EH (cell line): Measurements from ENCODE around the gene SH2B3.
"Not testable (repeated sequence)": the region's sequence is repeated elsewhere in the genome, so short reads cannot be mapped to it uniquely, and the experiment has no call there.

ENCODE experiments used
- DNase-seq: peaks from one replicate; pipeline ENCODE4 v3.0.0-alpha.2; 2015; ENCODE audit warnings: low read depth

SH2B3 gene

DNA sequence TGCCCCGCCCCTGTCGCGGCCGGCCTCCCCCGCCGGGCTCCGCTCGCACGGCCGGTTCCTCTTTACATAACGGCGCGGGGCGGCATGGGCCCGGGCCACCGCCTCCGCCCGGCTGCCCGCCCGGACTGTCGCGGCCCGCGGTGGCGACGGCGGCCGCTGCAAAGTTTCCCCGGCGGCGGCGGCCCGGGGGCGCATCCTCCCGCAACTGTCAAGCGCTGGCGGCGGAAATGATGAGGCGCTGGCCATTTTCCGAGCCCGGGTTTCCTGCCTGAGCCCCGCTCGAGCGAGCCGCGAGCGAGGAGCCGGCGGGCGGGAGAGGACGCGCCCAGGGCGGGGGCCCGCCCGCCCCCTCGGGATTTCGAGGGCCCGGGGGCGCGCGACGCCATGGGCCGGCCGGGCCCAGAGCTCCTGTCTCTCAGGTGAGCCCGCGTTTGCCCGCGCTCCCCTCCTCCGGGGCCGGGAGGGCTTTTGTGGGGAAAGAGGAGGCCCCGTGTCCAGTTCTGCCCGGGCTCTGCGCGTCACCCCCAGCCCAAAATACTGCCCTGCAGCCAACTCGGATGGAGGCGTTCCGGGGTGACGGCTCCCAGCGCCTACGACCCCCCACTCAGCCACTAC lies at the start of gene SH2B3:
Gene SH2B3, plus strand, starts transcription at position 65 of the 615 bp plus-strand sequence. CDS start 12,223 bp downstream, outside the sequence.
- DNase-seq = peak; percentile 78

DNA sequence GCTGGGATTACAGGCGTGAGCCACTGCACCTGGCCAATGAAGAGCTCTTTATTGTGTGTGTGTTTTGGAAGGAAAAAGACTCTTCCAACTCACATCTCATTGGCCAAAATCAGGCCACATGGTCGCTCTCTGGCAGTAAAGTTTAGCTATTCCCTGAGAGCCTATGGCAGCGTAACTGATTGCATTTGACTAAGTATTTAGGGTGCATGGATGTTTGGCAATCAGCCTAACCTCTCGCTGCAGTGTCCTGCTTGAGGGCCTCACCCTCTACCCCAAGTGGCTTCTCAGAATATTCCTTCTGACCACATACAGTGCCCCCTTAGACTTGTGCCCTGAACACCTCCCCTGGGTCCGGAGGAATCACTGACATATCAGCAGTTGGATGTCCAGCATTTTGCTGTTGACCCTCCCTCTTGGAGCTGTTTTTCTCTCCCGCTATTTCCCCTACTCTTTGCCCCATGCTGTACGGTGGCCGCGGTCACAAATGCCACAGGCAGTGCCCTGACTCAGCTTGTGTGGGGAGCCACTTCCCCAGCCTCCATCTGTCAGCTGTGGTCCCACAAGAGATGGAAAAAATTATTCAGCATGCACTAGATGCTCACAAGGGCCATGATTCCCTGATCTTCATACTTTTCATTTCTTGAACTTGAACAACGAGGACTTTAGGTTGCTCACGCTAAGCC lies 46.4 kb upstream of the SH2B3 start:
- peak; percentile 36 for DNase-seq

DNA sequence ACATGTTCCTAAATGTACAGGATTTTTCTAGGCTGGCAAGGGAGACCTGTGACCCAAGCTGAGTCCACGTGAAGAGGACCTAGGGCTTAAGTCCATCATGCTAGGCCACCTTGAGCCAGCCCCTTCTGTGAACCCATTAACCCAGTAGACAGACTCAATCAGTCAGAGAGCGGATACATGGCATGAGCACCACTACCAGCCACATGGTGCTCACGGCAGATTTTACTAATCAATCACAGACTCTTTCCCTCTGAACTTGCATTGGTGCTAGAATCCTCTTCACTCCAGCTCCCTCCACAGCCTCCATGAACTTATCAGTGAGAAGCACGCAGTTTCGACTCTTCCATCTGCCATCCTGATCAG lies 45.8 kb upstream of the SH2B3 start:
- DNase-seq = no peak

DNA sequence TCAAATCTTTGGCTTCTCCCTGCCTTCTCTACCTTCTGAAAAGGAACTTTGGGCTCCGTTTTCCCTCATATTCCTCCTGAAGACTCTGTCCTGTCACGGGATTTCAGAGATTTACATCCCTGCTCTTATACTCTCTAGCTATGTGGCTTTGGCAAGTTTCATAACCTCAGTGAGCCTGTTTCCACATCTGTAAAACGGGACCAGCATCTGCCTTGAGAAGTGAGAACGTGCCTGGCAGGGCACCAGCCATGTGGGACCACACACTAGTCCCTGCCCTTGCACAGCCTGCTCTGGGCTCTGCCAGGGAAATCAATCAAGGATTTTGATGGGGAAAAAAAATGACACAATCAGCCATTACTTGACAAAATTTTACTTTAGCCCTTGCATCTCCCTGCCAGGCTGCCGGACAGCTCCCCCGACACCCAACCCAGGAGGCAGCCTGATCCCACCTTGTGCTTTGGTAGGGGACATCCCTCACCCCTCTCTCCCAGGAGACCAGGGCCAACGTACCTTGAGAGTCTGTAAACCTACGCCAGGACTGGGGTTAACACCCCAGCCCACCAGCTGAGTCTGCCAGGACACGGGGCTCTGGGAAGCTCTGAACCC lies 45.3 kb upstream of the SH2B3 start:
- DNase-seq = no peak

DNA sequence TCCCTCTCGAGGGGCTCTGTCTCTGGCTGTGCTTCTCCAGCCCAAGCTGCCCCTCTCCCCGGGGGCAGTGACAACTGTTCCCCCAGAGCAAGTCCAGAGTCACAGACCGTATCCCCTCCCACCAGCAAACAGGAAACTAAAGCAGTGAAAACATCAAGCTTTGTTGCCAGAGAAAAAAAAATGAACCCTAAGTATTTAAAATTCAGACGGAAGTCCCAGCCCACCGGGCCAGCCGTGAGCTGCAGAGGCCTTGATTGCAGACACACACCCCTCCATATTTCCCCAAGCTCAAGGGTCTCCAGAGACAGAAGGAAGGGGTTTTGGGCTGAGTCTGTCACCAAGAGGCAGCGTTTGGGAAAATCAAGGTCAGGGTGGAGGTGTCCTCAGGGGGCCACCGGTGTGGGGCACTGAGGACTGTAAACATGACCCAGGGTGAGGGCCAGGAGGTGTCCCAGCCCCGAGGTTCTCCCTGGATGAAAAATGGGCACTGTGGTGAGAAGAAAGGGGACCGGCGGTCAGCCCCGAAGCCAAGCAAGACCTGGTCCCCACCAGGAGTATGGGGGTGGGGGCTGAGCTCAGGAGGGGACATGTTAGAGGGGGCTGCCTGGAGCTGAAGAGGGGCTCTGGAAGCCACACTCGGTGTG lies 44.5 kb upstream of the SH2B3 start:
- DNase-seq = no peak

DNA sequence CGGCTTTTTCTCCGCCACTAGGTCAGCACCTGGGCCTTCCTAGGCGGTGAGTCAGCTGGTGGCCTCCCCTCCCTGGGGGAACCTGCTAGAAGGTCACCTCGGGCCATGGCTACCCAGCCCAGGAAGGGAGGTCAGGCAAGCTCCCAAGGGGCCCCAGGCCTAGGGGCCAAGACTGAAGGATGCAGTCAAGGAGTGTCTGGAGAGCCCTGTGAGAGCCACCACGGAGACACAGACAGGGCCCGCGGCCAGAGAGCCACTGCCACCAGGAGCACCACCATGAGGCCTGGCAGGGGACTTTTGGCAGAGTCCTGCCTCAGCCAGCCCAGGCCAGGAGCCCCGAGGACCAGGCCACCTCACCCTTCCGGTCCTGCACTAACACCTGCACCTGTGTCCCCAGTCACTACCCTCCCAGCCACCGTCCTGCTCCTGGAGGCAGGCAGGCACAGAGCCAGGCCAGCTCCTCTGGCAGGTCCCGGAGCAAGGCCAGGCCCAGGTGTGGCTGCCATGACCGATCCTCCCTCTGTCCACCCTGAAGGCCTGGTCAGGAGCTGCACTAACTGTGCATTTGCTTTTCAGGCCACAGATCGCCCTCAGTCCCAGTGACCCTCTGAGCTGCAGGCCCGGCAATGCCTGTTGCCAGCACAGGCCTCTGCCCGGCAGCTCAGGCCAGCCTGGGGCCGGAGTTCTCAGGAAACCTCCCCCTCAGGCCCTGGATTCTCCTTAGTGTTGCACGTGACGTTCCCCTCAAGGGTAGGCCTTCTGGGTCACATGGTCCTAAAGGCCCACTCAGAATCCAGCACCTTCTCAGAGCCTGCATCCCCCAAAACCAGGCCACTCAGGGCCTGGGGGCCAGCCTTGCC lies 43.8 kb upstream of the SH2B3 start:
- DNase-seq = no peak

DNA sequence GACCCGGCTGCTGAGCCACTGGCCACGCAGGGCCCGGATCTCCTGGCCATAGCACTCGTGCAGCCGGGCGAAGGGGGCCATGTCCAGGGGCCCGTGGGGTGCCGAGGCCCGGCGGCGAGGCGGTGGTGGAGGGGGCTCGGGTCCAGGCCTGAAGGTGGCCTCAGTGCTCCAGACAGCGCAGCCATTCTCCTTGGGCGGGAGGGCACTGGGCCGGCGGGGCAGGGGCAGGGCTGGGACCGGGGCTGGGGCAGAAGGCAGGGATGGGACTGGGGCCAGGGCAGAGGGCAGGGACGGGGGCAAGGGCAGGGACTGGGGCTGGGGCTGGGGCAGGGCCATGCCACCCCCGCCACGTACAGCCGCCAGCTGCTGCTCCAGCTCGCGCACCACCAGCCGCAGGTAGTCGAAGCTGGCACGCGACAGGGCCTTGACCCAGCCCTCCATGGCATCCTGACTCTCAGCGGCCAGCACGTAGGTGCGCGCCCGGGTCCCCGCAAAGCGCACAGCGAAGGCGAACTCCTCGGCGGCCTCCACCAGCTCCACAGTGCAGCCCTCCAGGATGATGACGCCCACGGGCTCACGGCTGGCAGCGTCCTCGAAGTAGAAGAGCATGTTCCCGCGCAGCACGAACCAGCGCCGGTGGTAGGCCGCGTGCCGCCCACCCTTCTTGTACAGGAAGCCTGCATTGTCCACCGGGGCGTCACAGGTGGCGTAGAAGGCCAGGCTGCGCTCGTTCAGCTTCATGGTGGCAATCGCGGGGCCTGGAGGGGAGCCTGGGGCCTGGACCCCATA lies 42.8 kb upstream of the SH2B3 start:
- DNase-seq = no peak

DNA sequence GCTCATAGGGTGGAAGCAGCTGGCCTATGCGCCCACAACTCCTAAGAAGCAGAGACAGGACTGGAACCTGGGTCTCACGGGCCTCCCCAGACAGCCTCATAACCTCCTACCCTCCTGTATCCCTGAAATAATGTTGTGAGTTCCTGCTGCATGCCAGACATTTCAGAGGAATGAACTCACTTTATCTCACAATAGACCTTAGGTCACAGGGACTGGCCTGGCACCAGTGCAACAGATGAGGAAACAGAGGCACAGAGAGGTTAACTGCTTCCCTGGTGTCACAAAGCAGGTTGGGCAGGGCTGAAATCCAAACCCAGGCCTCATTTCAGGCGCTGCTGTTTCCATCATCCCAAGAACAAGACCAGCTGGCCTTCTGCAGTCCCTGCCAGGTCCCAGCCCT lies 42.1 kb upstream of the SH2B3 start:
- peak; percentile 68 for DNase-seq

DNA sequence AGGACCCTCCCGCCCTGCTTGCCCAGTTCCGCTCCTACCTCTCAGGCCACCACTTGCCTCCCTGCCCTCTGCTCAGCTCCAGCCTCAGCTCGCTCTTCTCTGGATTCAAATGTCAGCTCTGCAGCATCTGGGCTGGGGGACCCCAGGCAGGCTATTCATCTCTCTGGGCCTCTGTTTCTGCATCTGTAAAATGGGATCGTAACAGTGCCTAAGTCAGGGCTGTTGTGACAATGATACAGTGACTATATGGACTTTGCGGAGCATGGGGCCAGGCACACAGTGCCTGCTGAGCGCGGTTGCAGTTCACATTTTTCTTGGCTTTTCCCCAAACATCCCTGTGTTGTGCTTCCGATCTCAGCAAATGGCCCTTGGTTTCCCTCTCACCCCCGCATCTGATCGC lies 39.6 kb upstream of the SH2B3 start:
- DNase-seq = no peak

DNA sequence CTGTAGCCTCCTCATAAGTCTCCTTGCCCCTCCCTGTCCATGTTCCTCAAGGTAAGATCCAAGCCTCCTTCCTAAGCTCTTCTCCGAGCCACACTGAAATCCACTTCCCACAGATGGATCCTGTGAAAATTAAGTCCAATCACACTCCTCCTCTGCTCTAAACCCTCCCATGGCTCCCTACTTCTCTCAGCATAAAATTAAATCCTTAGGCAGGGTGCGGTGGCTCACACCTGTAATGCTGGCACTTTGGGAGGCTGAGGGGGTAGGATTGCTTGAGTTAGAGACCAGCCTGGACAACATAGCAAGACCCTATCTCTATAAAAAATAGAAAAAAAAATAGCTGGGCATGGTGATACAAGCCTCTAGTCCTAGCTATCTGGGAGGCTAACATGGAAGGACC lies 39.1 kb upstream of the SH2B3 start:
- DNase-seq = no peak

DNA sequence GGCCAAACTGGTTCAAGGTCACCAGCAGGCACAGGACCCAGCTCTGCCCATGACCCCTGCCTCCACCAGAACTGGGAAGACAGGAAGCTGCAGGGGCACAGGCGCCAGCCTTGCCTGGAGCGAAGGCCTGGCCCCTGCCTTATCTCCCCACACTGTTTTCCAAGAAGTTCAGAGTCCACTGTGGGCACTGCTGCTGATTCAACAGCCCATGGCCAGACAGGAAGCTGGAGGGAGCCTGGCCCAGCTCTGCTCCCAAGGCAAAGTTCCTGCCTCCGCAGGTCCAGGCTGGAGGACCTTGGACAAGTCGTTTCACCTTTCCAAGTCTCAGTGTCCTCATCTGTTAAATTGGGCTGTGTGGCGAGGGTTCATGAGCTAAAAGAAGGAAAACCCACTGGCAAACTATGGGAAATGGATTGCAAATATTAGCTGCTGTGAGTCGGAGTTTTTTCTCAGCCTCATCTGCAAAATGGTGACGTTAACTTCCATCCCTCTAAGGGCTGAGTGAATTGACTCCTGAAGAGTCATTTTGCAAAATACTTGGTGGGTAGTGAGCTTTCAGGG lies 38.0 kb upstream of the SH2B3 start:
- peak; percentile 29 for DNase-seq

DNA sequence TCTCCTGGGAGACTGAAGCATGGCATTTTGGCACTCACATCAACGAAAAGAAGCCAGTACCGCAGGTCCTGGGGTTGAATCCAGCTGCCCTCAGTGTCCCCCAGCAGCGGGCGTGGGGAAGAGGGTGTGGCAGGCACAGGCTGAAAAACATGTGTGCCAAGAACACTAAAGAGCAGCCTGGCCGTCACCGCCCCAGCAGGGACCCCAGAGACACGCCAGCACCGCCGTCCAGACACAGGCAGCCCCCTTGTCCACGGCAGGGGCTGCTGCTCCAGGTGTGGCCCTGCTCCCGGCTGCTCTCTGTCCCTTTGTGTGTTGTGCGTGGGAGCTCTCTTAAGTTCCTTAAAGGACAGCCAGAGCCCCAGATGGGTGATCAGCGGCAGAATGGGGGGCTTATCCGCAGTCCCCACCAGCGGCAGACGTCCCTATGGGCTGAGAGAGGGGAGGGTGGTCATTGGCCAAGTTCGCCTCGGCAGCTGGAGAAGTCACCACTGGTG lies 37.4 kb upstream of the SH2B3 start:
- DNase-seq = peak; percentile 9

DNA sequence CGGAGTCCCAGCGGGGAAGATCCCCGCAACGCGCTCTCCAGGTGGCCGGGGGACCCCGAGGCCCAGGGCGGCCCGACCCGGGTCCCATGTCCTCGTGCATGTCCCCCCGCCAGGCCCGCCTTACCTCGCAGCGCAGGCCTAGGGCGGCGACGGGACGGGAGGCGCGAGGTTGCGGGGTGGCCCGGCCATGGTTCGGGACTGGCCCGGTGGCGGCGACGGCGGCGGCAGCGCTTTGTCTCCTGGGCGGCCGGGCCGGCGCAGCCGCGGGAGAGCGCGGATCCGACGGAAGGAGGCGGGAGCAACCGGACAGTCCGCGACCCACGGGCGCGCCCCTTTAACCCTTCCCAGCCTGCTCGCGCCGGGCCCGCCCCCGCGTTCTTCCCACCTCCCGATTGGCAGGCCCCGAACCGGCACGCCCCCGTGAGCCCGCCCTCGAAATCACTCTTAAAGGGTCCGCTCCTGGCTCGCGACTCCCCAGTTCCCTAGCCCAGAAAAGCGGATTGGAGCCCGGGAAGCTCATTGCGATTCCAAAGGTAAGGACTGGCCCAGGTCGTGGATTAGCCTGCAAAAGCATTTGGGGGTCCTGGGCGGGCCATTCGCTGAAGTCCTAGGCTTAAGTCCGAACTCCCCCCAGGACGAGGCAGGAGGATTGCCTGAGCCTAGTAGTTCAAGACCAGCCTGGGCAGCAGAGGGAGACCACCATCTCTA lies 36.8 kb upstream of the SH2B3 start, which contains the start of gene PHETA1:
Gene PHETA1, minus strand, starts transcription at position 308 of the 708 bp plus-strand sequence. CDS start 5,668 bp downstream, outside the sequence.
- peak; percentile 91 for DNase-seq

DNA sequence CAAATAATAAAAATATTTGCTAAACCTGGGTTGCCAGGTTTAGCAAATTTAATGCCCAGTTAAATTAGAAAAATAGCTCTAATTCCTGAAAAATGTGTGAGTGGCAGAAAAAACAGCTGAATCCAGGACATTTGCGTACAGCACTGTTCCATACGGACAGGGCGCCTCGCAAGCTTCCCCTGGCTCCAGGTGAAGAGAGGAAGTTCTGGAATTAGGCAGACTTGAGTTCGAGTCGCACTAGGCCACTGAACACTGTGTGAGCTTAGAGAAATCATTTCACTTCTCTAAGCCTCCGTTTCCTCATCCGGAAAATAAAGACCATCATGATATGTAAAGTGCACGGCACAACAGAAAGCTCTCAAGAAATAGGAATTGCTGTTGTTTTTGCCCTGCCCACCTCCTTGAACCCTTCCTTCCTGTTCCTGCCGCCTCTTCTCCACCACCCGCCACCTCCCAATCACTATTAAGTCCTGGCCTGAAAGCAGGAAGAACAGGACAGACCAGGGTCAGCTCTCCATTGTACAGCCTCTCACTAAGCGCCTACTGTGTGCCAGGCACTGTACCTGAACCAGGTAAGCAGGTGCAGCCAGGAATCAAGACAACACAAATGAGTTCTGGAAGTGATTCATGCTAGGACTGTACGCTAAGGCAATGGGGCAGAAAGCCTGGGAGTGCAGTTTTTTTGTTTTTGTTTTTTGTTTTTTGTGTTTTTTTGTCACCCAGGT lies 36.1 kb upstream of the SH2B3 start:
- DNase-seq = no peak

DNA sequence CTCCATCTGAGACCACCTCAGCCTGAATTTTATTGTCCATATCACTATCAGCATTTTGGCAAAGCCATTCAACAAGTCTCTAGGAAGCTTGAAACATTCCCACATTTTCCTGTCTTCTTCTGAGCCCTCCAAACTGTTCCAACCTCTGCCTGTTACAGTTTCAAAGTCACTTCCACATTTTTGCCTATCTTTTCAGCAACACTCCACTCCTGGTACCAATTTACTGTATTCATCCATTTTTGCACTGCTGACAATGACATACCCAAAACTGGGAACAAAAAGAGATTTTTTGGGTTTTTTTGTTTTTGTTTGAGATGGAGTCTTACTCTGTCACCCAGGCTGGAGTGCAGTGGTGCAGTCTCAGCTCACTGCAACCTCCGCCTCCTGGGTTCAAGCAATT lies 32.5 kb upstream of the SH2B3 start:
- DNase-seq = not testable (repeated sequence)

DNA sequence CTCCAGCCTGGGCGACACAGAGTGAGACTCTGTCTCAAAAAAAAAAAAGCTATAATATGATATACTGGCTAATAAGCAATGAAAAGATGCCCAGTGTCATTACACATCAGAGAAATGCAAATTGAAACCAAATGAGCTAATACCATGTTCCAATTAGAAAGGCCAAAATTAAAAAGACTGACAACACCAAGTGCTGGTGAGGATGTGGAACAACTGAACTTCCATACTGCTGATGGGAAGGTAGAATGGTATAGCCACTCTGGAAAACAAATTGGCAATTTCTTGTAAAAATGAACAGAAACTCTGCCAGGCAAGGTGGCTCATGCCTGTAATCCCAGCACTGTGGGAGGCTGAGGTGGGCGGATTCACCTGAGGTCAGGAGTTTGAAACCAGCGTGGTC lies 28.3 kb upstream of the SH2B3 start:
- no peak for DNase-seq

DNA sequence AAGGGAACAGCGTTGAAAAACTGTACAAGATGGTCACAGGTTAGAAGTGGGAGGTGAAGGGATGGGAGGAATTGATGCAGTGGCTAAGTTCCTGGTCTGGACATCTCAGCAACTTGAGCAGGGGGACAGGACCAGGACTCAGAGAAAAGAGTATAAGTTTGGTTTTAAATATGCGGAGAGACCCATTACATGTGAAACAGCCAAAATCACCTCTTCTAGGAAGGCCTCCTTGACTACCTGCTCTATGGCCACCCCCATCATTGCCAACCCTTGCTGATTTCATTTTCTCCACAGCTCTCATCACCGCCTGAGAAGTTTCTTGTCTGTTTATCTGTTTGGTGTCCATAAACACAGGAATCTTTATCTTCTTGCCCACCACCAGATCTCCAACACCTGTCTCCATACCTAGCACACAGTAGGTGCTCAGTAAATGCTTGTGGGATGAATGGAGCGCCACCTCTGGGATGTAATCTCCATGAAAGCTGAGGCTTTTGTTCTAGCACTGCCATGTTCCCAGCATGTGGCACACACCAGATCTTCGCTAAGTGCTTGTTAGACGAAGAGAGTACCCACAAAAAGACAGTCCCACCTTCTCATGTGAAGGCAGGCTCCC lies 25.7 kb upstream of the SH2B3 start:
- no peak for DNase-seq

DNA sequence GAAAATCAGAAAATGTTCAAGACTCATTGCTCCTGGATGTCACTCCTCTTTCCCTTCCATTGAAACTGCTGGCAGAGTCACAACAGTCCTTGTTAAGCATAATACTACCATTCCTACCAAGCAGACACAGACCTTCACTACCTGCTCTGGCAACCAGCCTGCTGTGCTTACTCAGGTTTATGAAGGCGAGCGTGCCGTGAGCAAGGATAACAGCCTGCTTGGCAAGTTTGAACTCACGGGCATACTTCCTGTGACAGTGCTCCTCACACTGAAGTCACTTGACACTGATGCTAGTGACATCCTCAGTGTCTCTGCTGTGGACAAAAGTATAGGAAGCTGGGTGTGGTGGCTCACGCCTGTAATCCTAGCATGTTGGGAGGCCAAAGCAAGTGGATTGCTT lies 21.1 kb upstream of the SH2B3 start:
- DNase-seq = no peak

DNA sequence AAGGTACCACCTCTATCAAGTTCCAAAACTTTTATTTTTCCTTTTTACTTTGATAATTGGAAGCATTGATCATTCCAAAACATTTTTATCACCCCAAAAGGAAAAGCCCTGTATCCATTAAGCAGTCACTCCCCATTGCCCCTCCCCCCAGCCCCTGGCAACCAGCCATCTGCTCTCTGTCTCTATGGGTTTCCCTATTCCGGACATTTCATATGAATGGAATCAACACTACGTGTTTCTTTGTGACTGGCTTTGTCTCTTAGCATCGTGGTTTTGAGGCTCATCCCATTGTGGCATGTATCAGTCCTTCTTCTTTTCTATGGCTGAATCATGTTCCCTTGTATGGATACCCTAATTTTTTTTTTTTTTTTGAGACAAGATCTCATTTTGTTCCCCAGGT lies 18.8 kb upstream of the SH2B3 start:
- peak; percentile 65 for DNase-seq
